RWPE2 (cell line): ENCODE results near the gene IFNA6.

ENCODE experiments used
- ATAC-seq: fragments of 200-7000 bp; cut with Tn5 transposase; 3 replicates; pipeline ENCODE4 v1.9.1; 2021; ENCODE audit warnings: low read depth
- DNase-seq: peaks from one replicate; pipeline ENCODE4 v3.0.0-alpha.2; 2020; ENCODE audit warnings: low spot score
- H3K27ac ChIP-seq: fragments of 450-650 bp; 2 replicates; pipeline ENCODE4 v1.5.1; 2017; ENCODE audit warnings: mild to moderate bottlenecking; ENCODE audit not compliant: poor library complexity, severe bottlenecking
- H3K27me3 ChIP-seq: fragments of 250-450 bp; sonication (Bioruptor Pico); 2 replicates; pipeline ENCODE4 v1.5.1; 2021; ENCODE audit warnings: mild to moderate bottlenecking, moderate library complexity; ENCODE audit not compliant: insufficient read depth, poor library complexity, severe bottlenecking
- H3K36me3 ChIP-seq: fragments of 250-450 bp; sonication (Bioruptor Pico); 2 replicates; pipeline ENCODE4 v1.5.1; 2020; ENCODE audit warnings: low read depth, mild to moderate bottlenecking, moderate library complexity
- H3K4me1 ChIP-seq: fragments of 250-450 bp; sonication (Bioruptor Pico); 2 replicates; pipeline ENCODE4 v1.5.1; 2021; ENCODE audit warnings: mild to moderate bottlenecking, moderate library complexity; ENCODE audit not compliant: insufficient read depth, poor library complexity, severe bottlenecking
- H3K4me3 ChIP-seq: fragments of 250-450 bp; sonication (Bioruptor Pico); 2 replicates; pipeline ENCODE4 v1.5.1; 2021; ENCODE audit warnings: mild to moderate bottlenecking, moderate library complexity; ENCODE audit not compliant: severe bottlenecking
- H3K9me3 ChIP-seq: fragments of 250-450 bp; sonication (Bioruptor Pico); 2 replicates; pipeline ENCODE4 v1.5.1; 2021; ENCODE audit warnings: mild to moderate bottlenecking, moderate library complexity; ENCODE audit not compliant: severe bottlenecking
- CTCF ChIP-seq: fragments of 450-650 bp; IDR thresholded peaks from one replicate; pipeline ENCODE4 v1.5.1; 2017; ENCODE audit warnings: mild to moderate bottlenecking, moderate library complexity; ENCODE audit not compliant: poor library complexity, severe bottlenecking

The IFNA6 gene

DNA sequence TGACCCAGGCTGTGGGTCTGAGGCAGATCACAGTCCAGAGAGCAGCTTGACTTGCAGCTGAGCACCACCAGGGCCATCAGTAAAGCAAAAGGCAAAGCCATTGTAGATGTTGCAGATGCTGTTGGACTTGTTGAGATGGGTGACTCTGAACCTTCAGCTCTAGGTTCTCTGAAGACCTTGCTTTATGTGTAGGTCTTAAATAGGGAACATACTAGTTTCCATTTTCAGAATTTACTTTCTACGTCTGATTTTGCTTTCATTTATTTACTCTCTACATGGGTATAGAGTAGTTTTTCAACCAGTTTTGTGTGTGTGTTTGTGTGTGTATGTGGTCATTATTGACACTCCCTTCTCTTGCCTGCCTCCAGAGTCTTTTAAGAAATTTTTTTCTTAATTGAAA is at the start of gene IFNA6:
Gene IFNA6, minus strand, starts transcription at position 101 of the 400 bp plus-strand sequence. Its CDS starts 0 bp downstream, at position 101.
- Histone ChIP-seq H3K4me3 (no peak within 1 kb of the TSS), H3K9me3 (no peaks in the 10 kb centered on the region), H3K27ac (no peak within 1 kb of the TSS), H3K27me3 (peaks cover 7% of the 10 kb centered on the region), H3K4me1 (no peaks in the 10 kb centered on the region), H3K36me3 (no peaks in the 10 kb centered on the region)
- no peak for ATAC-seq
- DNase-seq = no peak
- no peak for TF ChIP-seq CTCF

GRCh38 chr9:21399956-21400355 is 49.3 kb upstream of the IFNA6 start:
- Histone ChIP-seq H3K4me1 (no peaks in the 10 kb centered on the region), H3K27me3 (peaks cover 64% of the 10 kb centered on the region)

DNA sequence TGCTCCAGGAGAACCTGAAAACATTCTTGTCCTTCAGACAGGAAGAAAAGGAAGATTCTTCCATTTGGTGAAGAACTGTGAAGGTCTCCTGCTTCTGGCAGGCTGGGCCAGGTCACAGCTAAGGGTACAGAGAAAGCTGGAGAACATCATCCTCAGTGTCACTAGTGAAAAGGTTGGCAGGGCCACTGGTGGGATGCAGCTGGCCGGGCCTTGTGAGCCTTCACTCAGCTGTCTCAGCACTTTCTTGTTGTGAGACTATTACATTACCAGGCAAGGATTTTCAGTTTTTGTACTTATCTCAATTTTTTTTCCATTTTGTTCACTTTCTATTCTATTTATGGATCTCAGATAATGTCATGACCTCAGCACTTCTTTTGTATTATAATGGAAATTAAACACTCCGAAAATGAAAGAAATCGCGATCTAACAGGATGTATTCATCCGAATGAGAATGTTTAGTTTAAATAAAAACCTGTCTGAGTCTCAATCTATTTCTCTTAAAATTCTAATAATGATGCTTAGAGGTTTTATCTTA is 48.3 kb upstream of the IFNA6 start:
- Histone ChIP-seq H3K4me1 (no peaks in the 10 kb centered on the region), H3K27me3 (peaks cover 62% of the 10 kb centered on the region), H3K27ac (no peak overlapping the region), H3K9me3 (no peaks in the 10 kb centered on the region), H3K4me3 (no peak overlapping the region), H3K36me3 (no peaks in the 10 kb centered on the region)
- ATAC-seq (no peak), DNase-seq (no peak)
- no peak for TF ChIP-seq CTCF

More at GRCh38 chr9:21399956-21400355, 49.3 kb upstream of the IFNA6 start:
- Histone ChIP-seq H3K4me3 (no peak overlapping the region), H3K9me3 (no peaks in the 10 kb centered on the region), H3K36me3 (no peaks in the 10 kb centered on the region), H3K27ac (no peak overlapping the region)
- ATAC-seq (no peak), DNase-seq (no peak)
- no peak for TF ChIP-seq CTCF

GRCh38 chr9:21395778-21396717 is 45.4 kb upstream of the IFNA6 start:
- Histone ChIP-seq H3K27ac (no peak overlapping the region), H3K4me1 (no peaks in the 10 kb centered on the region), H3K4me3 (peak overlapping the region; percentile 16), H3K27me3 (peaks cover 64% of the 10 kb centered on the region), H3K36me3 (no peaks in the 10 kb centered on the region), H3K9me3 (no peaks in the 10 kb centered on the region)
- ATAC-seq (peak; percentile 59), DNase-seq (no peak)
- TF ChIP-seq CTCF = peak; percentile 74
